NCI-H226 (cell line): Measurements from ENCODE around the gene PPP1R16B.
A peak's percentile ranks its signal among the peaks of the same experiment; 100 is the strongest.

ENCODE experiments used
- DNase-seq: peaks from one replicate; pipeline ENCODE4 v3.0.0-alpha.2; 2015

Gene PPP1R16B

DNA sequence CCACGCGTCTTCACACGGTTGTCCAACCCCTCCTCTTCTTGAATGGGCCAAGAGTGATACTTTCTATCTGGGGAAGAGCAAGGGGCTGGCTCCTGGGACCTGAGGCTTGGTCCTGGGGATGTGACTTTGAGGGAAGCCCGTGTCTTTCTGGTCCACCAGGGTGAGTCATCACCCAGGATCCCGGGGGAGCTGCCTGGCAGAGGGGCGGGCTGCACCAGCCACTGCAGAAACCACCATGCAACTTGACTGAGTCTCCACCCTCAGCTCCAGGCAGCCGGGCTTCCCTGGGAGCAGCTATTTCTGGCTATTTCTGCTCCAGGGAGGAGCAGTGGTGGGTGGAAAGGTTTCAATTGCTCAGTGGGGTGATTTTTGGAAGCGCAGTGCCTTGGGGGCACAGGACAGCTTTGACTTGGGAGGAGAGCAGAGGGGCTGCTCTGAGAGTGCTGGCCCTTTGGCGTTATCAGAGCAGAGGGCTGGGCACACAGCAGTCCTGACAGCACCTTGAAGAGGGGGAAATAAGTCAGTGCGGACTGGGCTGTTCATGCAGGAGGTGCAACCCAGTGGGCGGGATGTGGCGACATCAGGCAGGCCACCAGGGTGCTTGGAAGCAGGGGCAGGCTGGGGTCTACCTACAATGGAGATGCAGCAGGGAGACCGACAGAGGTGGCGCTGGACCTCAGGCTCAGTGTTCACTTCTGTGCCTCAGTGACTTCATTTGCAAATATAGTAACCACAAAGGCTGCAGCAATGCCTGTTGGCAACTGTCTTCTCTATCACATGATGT, 75.6 kb downstream of the PPP1R16B start:
- DNase-seq: no peak

GRCh38 chr20:38881806-38882440, 76.4 kb downstream of the PPP1R16B start:
- DNase-seq: no peak

GRCh38 chr20:38882600-38882999, 77.1 kb downstream of the PPP1R16B start:
- DNase-seq: no peak

GRCh38 chr20:38883081-38883980, 77.8 kb downstream of the PPP1R16B start:
- DNase-seq: no peak

DNA sequence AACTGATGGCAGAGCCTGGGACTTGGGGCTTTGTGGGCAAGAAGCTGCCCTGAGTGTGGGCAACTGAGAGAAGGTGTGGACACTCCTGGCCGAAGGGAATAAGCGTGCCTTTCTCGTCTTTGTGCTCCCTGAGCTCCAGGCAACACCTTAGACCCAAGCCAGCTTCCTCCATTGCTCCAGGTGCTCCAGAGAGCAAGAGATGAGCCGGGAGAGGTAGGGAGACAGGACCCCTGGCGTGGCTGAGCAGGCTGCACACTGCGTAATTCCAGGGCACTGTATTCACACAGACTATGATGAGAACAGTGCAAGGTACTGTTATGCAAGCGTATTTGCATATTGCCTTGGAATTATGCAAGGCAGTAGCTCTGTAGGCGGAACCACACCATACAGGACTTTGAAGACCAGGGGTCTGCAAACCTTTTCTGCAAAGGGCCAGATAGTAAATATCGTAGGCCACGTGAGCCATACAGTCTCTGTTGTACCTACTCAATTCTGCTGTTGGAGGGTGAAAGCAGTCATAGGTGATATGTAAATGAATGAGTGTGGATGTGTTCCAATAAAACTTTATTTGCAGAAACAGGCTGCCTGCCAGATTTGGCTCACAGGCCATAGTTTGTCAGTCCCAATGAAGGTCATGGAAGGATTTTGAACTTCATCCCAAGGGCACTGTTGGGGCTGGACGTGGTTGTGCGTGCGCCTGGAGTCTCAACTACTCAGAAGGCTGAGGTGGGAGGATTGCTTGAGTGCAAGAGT, 78.7 kb downstream of the PPP1R16B start:
- DNase-seq: no peak

- DNase-seq: no peak
Measured at GRCh38 chr20:38885357-38885756, 79.9 kb downstream of the PPP1R16B start.

DNA sequence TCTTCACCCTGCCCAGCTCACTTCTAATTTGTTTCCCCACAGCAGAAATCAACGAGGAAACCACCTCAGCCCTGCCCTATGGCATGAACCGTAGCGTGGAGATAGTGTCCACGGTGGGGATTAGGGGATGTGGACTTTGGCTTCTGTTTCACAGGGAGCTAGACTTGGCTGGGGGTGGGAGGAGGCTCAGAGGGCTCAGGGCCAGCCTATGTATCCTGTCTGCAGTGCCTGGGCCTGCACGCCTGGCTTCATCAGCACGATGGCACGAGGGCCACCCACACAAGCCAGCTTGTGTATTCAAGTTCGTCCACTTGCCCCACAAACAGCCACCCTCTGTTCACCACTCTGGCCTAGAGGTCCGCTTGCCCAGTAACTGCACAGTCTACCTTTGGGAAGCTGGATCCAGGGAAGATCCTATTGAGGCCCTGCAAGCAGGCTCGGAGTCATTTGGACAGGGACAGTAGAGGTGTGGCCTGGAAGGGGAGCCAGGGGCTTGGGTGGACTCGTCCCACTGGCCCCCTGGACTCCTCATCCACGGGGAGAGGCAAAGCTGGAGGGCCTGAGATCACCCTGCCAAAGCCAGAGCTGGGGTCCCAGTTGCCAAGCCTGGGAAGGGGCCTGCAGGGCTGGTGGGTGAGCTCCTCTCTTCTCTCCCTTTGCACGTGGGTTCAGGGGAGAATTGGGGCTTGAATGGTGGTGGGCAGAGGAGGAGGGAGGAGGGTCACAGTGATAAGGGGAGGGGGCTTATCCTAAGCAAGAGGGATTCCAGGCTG, 82.7 kb downstream of the PPP1R16B start:
- DNase-seq: no peak

GRCh38 chr20:38889050-38889449, 83.6 kb downstream of the PPP1R16B start:
- DNase-seq: no peak

GRCh38 chr20:38889792-38890496, 84.4 kb downstream of the PPP1R16B start:
- no peak for DNase-seq

DNA sequence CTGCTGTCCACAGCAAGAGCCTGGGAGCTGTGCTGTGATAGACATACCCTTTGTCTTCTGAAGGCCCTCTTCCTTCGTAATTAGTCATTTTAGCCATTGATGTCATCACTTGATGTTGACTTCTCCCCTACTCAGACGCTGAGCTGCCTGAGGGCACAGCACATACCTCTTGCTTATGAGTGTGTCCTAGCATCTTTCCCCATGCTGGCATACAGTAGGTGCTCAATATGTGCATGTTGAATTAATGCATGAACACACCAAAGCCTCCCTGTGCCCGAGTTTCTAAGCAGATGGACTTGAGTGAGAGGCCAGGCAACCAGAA, 85.0 kb downstream of the PPP1R16B start:
- no peak for DNase-seq

DNA sequence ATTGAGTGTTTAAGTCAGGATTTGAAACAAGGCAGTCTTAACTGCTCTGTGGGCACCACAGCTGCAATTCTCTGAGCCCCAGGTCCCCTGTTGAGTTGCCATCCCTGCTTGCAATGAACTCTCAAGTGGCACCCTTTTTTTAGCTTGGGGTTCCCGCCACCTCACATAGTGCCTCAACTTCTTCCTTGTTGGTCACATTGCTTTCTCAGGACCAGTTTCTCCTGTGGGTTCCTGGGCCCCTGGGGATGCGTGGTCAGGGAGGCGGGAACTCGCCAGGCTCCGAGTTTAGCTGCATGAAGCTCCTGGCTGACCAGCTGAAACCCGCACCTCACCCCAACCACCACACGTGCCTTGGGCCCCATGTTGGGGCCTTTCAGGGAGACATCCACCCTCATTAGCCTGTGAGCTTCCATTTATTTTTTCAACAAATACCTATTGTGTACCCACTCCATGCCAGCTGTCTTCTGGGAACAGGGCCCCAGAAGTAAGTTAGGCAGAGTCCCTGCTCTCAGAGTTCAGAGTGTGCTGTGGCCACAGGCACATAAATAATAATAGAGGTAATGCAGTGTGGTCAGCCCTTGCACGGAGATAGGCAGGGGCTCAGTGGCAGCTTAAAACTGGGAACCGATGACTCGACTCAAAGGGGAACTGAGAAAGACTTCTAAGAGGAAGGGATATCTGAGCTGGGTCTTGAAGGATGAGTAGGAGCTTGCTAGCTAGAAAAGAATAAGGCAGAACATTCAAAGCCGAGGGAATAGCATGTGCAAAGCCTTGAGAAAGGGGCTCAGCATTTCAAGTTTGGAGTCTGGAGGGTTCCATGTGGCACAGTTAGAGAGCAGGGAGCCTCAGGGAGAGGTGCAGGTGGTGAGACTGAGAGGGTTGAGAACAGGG, 86.8 kb downstream of the PPP1R16B start:
- no peak for DNase-seq

GRCh38 chr20:38893056-38893564, 87.6 kb downstream of the PPP1R16B start:
- no peak for DNase-seq

GRCh38 chr20:38893565-38894090, 88.1 kb downstream of the PPP1R16B start:
- peak; percentile 46 for DNase-seq

DNA sequence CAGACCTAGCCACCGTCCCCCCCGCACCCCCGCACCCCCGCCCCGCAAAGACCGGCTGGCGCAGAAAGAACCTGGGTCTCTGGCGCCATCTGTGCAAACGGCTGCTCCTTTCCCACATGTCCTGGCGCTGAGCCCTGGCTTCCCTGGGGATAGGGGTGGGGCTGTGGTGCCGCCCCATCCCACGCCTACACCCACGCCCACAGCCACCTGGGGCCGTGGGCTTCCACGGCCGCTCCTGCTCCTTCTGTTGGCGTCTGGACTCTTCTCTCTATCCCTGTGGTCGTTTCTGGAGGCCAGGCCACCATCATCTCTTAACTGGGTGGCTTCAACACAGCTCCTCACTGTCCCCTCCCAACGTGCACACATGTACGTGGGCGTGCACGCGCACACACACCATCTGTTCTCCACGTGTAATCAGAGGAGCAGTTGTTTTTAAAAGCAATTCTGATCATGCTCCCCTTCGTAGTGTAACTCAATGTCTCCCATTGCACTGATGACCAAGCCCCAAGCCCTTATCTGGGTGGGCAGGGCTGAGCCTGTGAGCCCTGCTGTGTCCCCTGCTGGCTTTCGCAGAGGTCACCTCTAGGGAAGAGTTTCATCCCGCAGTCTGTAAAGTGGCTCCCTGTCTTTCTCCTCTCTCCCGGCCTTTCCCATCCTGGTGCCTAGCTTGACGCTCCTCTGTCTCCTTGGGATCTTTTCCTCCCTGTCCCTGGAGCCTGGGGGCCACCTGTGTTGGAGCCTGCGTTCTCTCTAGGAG, 88.8 kb downstream of the PPP1R16B start:
- DNase-seq: no peak

DNA sequence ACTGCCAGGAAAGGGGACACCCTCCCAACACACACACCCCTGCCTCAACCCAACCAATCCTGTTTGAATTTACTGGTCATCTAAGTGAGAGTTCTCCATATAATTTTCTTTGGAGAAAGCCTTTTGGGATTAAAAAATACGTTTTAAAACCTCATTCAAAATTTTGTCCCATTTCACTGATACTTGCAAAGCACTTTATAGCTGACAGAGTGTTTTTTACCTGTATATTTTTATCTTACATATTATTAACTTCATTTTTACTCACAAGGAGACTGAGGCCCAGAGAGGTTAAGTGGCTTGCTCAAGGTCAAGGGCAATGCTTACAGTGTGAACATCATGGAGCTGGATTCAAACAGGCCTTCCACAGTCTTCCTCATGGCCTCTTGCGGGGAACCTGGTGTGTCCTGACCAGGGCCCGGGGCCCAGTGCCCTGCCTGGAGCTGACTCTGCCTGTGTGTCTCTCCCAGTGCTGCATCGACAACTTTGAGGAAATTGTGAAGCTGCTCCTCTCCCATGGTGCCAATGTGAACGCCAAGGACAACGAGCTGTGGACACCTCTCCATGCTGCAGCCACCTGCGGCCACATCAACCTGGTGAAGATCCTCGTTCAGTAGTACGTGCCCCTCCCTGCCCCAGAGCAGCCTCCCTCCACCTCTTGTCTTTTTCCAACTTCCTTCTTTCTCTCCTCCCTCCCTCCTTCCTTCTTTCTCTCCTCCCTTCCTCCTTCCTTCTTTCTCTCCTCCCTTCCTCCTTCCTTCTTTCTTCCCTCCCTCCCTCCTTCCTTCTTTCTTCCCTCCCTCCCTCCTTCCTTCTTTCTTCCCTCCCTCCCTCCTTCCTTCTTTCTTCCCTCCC, 89.8 kb downstream of the PPP1R16B start:
- no peak for DNase-seq

DNA sequence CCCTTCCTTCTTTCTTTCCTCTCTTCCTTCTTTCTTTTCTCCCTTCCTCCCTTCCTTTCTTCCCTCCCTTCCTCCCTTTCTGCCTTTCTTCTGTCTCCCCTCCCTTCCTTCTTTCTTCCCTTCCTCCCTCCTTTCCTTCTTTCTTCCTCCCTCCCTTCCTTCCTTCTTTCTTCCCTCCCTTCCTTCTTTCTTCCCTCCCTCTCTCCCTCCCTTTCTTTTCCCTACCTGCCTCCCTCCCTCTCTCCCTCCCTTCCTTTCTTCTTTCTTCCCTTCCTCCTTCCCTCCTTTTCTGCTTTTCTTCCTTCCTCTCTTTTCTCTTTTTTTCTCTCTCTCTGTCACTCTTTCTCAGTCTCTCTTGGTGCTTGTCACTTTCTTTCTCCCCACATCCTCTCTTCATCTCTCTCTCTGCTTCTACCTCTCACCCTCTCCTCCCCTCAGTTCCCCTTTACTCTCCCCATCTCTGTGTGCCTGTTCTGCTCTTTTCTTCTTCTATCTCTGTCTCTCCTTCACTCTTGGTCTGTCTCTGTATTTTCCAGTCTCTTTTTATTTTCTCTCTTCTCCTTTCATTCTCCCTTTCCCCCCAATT, 90.6 kb downstream of the PPP1R16B start:
- DNase-seq: no peak

DNA sequence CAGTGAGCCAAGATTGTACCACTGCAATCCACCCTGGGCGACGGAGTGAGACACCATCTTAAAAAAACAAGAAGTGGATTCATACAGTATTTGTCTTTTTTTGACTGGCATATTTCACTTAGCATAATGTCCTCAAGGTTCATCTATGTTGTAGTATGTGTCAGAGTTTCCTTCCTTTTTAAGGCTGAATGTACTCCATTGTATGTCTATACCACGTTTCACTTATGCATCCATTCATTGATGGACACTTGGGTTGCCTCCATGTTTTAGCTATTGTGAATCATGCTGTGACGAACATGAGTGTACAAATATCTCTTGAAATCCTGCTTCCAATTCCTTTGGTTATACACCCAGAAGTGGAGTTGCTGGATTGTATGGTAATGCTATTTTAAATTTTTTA, 91.8 kb downstream of the PPP1R16B start:
- no peak for DNase-seq

- DNase-seq: no peak
Measured at GRCh38 chr20:38900606-38901005, 95.1 kb downstream of the PPP1R16B start.
